GM19193 (cell line): ENCODE data around the gene OR2T10.
"Not testable (repeated sequence)": the region's sequence is repeated elsewhere in the genome, so short reads cannot be mapped to it uniquely, and the experiment has no call there.

Source experiments
- POLR2A ChIP-seq: IDR thresholded peaks from 4 replicates; pipeline ENCODE4 v1.6.1; 2011; ENCODE audit not compliant: insufficient read depth, insufficient read length; ENCODE audit errors: extremely low read depth

Gene OR2T10

GRCh38 chr1:248597589-248597988, at the start of gene OR2T10:
TSS of gene OR2T10 (minus strand) at chr1:248597700. CDS start at chr1:248593768, 3,932 bp downstream.
- TF ChIP-seq POLR2A: no peak

- TF ChIP-seq POLR2A: not testable (repeated sequence)
Measured at GRCh38 chr1:248645178-248645577, 47.7 kb upstream of the OR2T10 start, which contains the start of gene OR2T35. TSS of gene OR2T35 (minus strand) at chr1:248645278. CDS start at chr1:248639258, 6,020 bp downstream.

- not testable (repeated sequence) for TF ChIP-seq POLR2A
Measured at GRCh38 chr1:248634991-248635390, 37.5 kb upstream of the OR2T10 start, which contains the start of gene OR2T11. TSS of gene OR2T11 (minus strand) at chr1:248635091. CDS start at chr1:248627128, 7,963 bp downstream.

- no peak for TF ChIP-seq POLR2A
Measured at GRCh38 chr1:248631354-248632008, 34.0 kb upstream of the OR2T10 start.

- no peak for TF ChIP-seq POLR2A
Measured at GRCh38 chr1:248630551-248630950, 33.1 kb upstream of the OR2T10 start.

GRCh38 chr1:248627971-248628844, 30.7 kb upstream of the OR2T10 start:
- TF ChIP-seq POLR2A: no peak

GRCh38 chr1:248625971-248626370, 28.5 kb upstream of the OR2T10 start:
- no peak for TF ChIP-seq POLR2A

GRCh38 chr1:248625166-248625565, 27.7 kb upstream of the OR2T10 start:
- TF ChIP-seq POLR2A: no peak

GRCh38 chr1:248622570-248623001, 25.1 kb upstream of the OR2T10 start:
- TF ChIP-seq POLR2A: no peak

- no peak for TF ChIP-seq POLR2A
Measured at GRCh38 chr1:248621770-248622169, 24.3 kb upstream of the OR2T10 start.

- TF ChIP-seq POLR2A: no peak
Measured at GRCh38 chr1:248618878-248619277, 21.4 kb upstream of the OR2T10 start.

GRCh38 chr1:248618119-248618518, 20.6 kb upstream of the OR2T10 start:
- TF ChIP-seq POLR2A: no peak

GRCh38 chr1:248613742-248614141, 16.2 kb upstream of the OR2T10 start:
- no peak for TF ChIP-seq POLR2A

GRCh38 chr1:248611883-248612414, 14.4 kb upstream of the OR2T10 start:
- no peak for TF ChIP-seq POLR2A

- TF ChIP-seq POLR2A: no peak
Measured at GRCh38 chr1:248610301-248610700, 12.8 kb upstream of the OR2T10 start.

GRCh38 chr1:248599396-248599795, 1.9 kb upstream of the OR2T10 start:
- no peak for TF ChIP-seq POLR2A

- TF ChIP-seq POLR2A: no peak
Measured at GRCh38 chr1:248596615-248597014, 885 bp downstream of the OR2T10 start.
